Neural crest cell (in vitro differentiated cells): ENCODE data around the gene COG4. TPM values are rescaled to one million over a fixed set of nuclear protein-coding genes. Genes with fewer than 3 reads are reported as not detected.

Experiments
- DNase-seq: peaks from one replicate; pipeline ENCODE4 v3.0.0; 2021; ENCODE audit warnings: low read depth, mixed read lengths, low spot score
- H3K27ac Mint-ChIP-seq: one replicate; pipeline ENCODE4 v1.8.0; 2021; ENCODE audit warnings: mild to moderate bottlenecking, mixed read lengths; ENCODE audit not compliant: unreplicated experiment
- H3K27me3 Mint-ChIP-seq: 2 replicates; pipeline ENCODE4 v1.8.0; 2021; ENCODE audit warnings: low read depth, mild to moderate bottlenecking, mixed read lengths
- H3K36me3 Mint-ChIP-seq: 2 replicates; pipeline ENCODE4 v1.8.0; 2021; ENCODE audit warnings: low read depth, mild to moderate bottlenecking, mixed read lengths
- H3K4me1 Mint-ChIP-seq: 2 replicates; pipeline ENCODE4 v1.8.0; 2021; ENCODE audit warnings: mixed read lengths
- H3K4me3 Mint-ChIP-seq: one replicate; pipeline ENCODE4 v1.8.0; 2021; ENCODE audit warnings: mild to moderate bottlenecking, mixed read lengths
- H3K9me3 Mint-ChIP-seq: 2 replicates; pipeline ENCODE4 v1.8.0; 2021; ENCODE audit warnings: mixed read lengths
- total RNA-seq: library from RNA; stranded (reverse); gene quantifications from 2 replicates; pipeline ENCODE4 v1.2.1, GENCODE V29; 2021
- TF ChIP-seq, protein P1 (sequence below): fragments of 200-600 bp; sonication (generic); conservative IDR thresholded peaks from 2 replicates; pipeline ENCODE4 v1.5.0; 2021; ENCODE audit warnings: antibody characterized with exemption, mild to moderate bottlenecking

COG4 gene
- total RNA-seq, 1 donor from 2014 or later, result 82.7 TPM

DNA sequence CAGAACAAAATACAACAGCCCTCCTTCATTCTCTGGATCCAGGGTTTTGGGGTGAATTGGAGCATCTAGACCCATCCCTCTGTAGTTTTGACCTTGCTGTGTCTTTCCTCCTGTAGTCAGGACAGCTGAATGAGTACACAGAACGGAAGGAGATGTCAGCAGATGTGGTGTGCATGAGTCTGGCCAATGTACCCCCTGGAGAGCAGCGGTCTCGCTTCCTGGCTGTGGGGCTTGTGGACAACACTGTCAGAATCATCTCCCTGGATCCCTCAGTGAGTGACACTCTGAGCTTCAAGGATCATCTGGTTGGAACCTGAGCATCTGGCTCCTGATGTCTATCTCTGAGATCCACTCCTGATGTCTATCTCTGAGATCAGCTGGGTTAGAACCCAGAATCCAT lies 32.7 kb upstream of the COG4 start:
- H3K36me3 Mint-ChIP-seq, result peaks cover 23% of the 10 kb centered on the region
- no peak overlapping the region for H3K27ac Mint-ChIP-seq
- DNase-seq, result no peak
- H3K4me1 Mint-ChIP-seq, result no peaks in the 10 kb centered on the region
- no peak overlapping the region for H3K4me3 Mint-ChIP-seq
- no peaks in the 10 kb centered on the region for H3K9me3 Mint-ChIP-seq
- TF ChIP-seq, protein P1, sequence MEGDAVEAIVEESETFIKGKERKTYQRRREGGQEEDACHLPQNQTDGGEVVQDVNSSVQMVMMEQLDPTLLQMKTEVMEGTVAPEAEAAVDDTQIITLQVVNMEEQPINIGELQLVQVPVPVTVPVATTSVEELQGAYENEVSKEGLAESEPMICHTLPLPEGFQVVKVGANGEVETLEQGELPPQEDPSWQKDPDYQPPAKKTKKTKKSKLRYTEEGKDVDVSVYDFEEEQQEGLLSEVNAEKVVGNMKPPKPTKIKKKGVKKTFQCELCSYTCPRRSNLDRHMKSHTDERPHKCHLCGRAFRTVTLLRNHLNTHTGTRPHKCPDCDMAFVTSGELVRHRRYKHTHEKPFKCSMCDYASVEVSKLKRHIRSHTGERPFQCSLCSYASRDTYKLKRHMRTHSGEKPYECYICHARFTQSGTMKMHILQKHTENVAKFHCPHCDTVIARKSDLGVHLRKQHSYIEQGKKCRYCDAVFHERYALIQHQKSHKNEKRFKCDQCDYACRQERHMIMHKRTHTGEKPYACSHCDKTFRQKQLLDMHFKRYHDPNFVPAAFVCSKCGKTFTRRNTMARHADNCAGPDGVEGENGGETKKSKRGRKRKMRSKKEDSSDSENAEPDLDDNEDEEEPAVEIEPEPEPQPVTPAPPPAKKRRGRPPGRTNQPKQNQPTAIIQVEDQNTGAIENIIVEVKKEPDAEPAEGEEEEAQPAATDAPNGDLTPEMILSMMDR, result no peak
- H3K27me3 Mint-ChIP-seq, result no peaks in the 10 kb centered on the region

DNA sequence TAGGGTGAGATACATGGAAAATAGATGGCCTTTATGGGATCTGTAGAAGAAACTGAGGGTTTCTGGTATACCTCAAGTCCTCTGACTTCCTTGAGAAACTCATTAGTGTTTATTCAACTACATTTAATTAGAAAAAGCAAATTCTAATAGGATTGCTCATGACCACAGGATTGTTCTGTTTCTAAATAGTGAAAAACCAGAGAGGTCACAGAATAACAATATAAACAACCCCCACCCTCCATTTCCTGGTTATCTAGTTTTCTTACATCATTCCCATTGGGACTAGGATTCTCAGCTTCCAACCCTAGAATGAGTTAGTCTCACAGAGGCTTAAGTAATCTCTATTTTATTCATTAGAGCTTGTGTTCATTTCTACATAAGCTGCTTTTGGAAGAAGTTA lies 30.3 kb upstream of the COG4 start:
- H3K27ac Mint-ChIP-seq, result no peak overlapping the region

DNA sequence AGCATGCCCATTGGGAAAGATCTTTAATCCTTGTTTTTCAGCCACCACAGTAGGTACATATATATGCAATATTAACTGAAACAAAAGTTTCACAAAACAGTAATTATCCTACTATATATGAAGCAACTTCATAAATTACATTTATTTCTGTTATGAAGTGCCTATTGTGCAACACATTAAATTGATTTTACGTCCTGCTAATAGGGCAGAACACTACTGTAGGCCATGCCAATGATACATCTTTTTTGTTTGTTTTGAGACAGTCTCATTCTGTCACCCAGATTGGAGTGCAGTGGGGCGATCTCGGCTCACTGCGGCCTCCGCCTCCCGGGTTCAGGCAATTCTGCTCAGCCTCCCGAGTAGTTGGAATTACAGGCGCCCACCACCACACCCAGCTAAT lies 29.3 kb upstream of the COG4 start:
- Mint-ChIP-seq H3K27ac (no peak overlapping the region), H3K36me3 (peaks cover 25% of the 10 kb centered on the region), H3K27me3 (no peaks in the 10 kb centered on the region), H3K9me3 (no peaks in the 10 kb centered on the region), H3K4me1 (no peaks in the 10 kb centered on the region), H3K4me3 (no peak overlapping the region)
- no peak for DNase-seq
- TF ChIP-seq, protein P1, result no peak

More for the DNA sequence above, 30.3 kb upstream of the COG4 start:
- Mint-ChIP-seq H3K36me3 (peaks cover 22% of the 10 kb centered on the region), H3K4me1 (no peaks in the 10 kb centered on the region), H3K9me3 (no peaks in the 10 kb centered on the region), H3K27me3 (no peaks in the 10 kb centered on the region), H3K4me3 (no peak overlapping the region)
- TF ChIP-seq, protein P1, result no peak
- DNase-seq, result no peak

DNA sequence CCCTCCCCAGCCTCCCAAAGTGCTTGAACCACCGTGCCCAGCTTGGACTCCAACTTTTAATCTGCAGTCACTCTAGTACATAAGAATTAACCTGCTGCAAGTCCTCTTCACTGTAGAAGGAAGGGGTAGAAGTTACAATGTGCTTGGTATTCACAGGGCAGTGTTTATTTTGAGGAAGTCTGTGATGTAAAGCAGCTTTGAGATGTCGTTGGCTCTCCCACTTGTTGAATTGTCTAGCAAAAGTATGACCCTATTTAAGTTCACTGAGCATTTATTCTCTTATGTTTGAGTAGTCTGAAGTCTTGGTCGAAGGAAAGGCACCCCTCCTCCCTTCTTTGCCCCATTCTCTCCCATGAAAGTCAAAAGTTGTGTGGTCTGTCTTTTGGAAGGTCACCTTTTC lies 28.4 kb upstream of the COG4 start:
- H3K36me3 Mint-ChIP-seq, result peaks cover 21% of the 10 kb centered on the region
- no peak overlapping the region for H3K4me3 Mint-ChIP-seq
- H3K4me1 Mint-ChIP-seq, result no peaks in the 10 kb centered on the region
- DNase-seq, result no peak
- TF ChIP-seq, protein P1, result no peak
- no peaks in the 10 kb centered on the region for H3K9me3 Mint-ChIP-seq
- H3K27me3 Mint-ChIP-seq, result no peaks in the 10 kb centered on the region
- no peak overlapping the region for H3K27ac Mint-ChIP-seq

DNA sequence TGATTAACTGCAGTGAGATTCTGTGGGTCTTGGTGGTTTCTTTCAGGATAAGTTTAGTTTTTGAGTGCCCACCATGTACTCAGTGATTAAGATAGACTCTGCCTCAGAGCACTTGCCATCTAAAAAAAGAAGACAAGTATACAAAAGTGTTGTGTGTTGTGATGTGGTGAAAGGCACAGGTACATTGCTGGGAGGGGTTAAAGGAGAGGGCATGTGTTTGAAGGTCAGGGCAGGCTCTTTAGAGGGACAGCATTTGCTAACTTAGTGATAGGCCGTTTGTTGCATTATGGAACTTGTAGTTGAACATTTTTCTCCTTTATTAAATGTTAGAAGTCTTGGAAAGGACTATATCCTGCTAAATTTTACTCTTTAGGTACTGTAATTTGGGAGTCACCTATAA lies 26.7 kb upstream of the COG4 start:
- H3K27ac Mint-ChIP-seq, result no peak overlapping the region
- peaks cover 20% of the 10 kb centered on the region for H3K36me3 Mint-ChIP-seq
- no peak overlapping the region for H3K4me3 Mint-ChIP-seq
- DNase-seq, result no peak
- H3K4me1 Mint-ChIP-seq, result no peaks in the 10 kb centered on the region
- no peaks in the 10 kb centered on the region for H3K27me3 Mint-ChIP-seq
- TF ChIP-seq, protein P1, result no peak
- H3K9me3 Mint-ChIP-seq, result no peaks in the 10 kb centered on the region

DNA sequence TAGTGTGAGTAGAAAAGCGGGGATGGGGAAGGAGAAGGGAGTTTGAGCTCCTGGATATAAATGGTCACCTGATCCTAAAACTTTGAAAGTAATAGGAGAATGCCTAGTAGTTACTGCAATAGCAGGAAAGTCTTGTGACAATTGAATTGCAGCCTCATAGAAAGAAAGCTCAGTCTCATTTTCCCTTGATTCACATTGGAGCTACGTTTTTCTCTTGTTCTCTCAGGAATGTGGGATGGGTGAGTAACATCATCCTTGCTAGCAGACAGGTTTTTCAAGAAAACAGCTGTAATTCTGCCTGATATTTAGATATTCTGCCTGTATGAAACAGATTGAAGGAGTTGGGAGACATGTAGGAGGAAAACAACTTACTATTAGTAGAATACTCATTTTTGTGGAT lies 25.6 kb upstream of the COG4 start:
- no peaks in the 10 kb centered on the region for H3K4me1 Mint-ChIP-seq
- no peaks in the 10 kb centered on the region for H3K9me3 Mint-ChIP-seq
- no peak for DNase-seq
- peaks cover 19% of the 10 kb centered on the region for H3K36me3 Mint-ChIP-seq
- H3K4me3 Mint-ChIP-seq, result no peak overlapping the region
- no peaks in the 10 kb centered on the region for H3K27me3 Mint-ChIP-seq
- no peak overlapping the region for H3K27ac Mint-ChIP-seq
- TF ChIP-seq, protein P1, result no peak
